HepG2 (cell line): ENCODE measurements around the gene FRMD3. TPM values are rescaled to one million over a fixed set of nuclear protein-coding genes. Genes with fewer than 3 reads are reported as not detected.

Source experiments
- BCL6 ChIP-seq: IDR thresholded peaks from 2 replicates; pipeline ENCODE4 v1.6.1; 2016; ENCODE audit warnings: missing genetic modification reagents, missing compliant biosample characterization
- CEBPG ChIP-seq: IDR thresholded peaks from 2 replicates; pipeline ENCODE4 v1.6.1; 2016
- EZH2 ChIP-seq: conservative IDR thresholded peaks from 2 replicates; pipeline ENCODE4 v1.6.1; 2012; ENCODE audit warnings: mild to moderate bottlenecking, low read depth, low read length, moderate library complexity
- FOXK1 ChIP-seq: sonication (generic); formaldehyde crosslinking; IDR thresholded peaks from 2 replicates; pipeline ENCODE4 v1.4.0; 2020; ENCODE audit warnings: low read depth, missing genetic modification reagents, borderline replicate concordance
- GABPA ChIP-seq, 2 experiments: IDR thresholded peaks; 2 replicates each; pipeline ENCODE4 v1.6.1; 2011 to 2016; ENCODE audit warnings: low read depth in 2 of 2, low read length in 1 of 2, missing biosample characterization in 1 of 2, missing genetic modification characterization in 1 of 2
- HMG20B ChIP-seq: conservative IDR thresholded peaks from 2 replicates; pipeline ENCODE4 v1.6.1; 2016; ENCODE audit warnings: missing genetic modification reagents, missing compliant biosample characterization
- HNF4G ChIP-seq, 2 experiments: sonication (generic) in 1 of 2; formaldehyde crosslinking in 1 of 2; IDR thresholded peaks; 2 replicates each; pipeline versions ENCODE4 v1.4.0 to v1.6.1; 2011 to 2020; ENCODE audit warnings: borderline replicate concordance in 2 of 2, low read depth in 2 of 2, mild to moderate bottlenecking in 2 of 2, low read length in 1 of 2, missing genetic modification reagents in 1 of 2, moderate library complexity in 1 of 2
- MIXL1 ChIP-seq: IDR thresholded peaks from 2 replicates; pipeline ENCODE4 v1.6.1; 2016
- PAXIP1 ChIP-seq: sonication (generic); formaldehyde crosslinking; conservative IDR thresholded peaks from 2 replicates; pipeline ENCODE4 v1.4.0; 2020; ENCODE audit warnings: mild to moderate bottlenecking, missing genetic modification reagents, moderate library complexity
- SOX13 ChIP-seq, 3 experiments: fragments of 450-650 bp in 1 of 3; sonication (generic) in 1 of 3; formaldehyde crosslinking in 1 of 3; IDR thresholded peaks in 2 of 3; conservative IDR thresholded peaks in 1 of 3; 2 replicates each; pipeline versions ENCODE4 v1.5.0 to v1.6.1; 2016 to 2020; ENCODE audit warnings: antibody characterized with exemption in 1 of 3, mild to moderate bottlenecking in 1 of 3, missing compliant biosample characterization in 1 of 3, missing genetic modification reagents in 1 of 3, moderate library complexity in 1 of 3
- ZGPAT ChIP-seq: IDR thresholded peaks from 2 replicates; pipeline ENCODE4 v1.6.1; 2016; ENCODE audit warnings: mild to moderate bottlenecking
- ZNF609 ChIP-seq: sonication (generic); formaldehyde crosslinking; IDR thresholded peaks from 2 replicates; pipeline ENCODE4 v1.4.0; 2020; ENCODE audit warnings: mild to moderate bottlenecking, missing genetic modification reagents, borderline replicate concordance
- polyA plus RNA-seq, 8 experiments: library from polyadenylated mRNA; depleted of rRNA in 3 of 8; stranded (reverse) in 7 of 8; unstranded in 1 of 8; fragments of >200 nt; fragmentation: Illumina TruSeq in 4 of 8; extraction: Trizol in 4 of 8; gene quantifications; 2 replicates each; pipeline versions ENCODE4 v1.2.1 to v1.2.3, GENCODE V29; 2011 to 2016; ENCODE audit warnings: low read depth in 4 of 8, missing spikeins in 1 of 8, mixed read lengths in 1 of 8; ENCODE audit not compliant: insufficient read depth in 1 of 8
- total RNA-seq, 5 experiments: library from RNA; depleted of rRNA; stranded (reverse); fragments of >200 nt; fragmentation: Illumina TruSeq; extraction: Trizol; gene quantifications; 2 replicates each; pipeline ENCODE4 v1.2.3, GENCODE V29; 2016; ENCODE audit warnings: low read depth in 1 of 5
- TF ChIP-seq, protein P1 (sequence below): IDR thresholded peaks from 2 replicates; pipeline ENCODE4 v1.6.1; 2012; ENCODE audit warnings: inconsistent platforms

The FRMD3 gene
- total and polyA plus RNA-seq, 2 of the 13 experiments (the other 11 are each of a cell fraction or from before 2014, with no cell fraction given): 3.2 to 7.7 TPM

GRCh38 chr9:83472221-83472665 is 66.0 kb downstream of the FRMD3 start (continued):
- TF ChIP-seq ZGPAT (peak; percentile 70), HMG20B (CRISPR knock-in tag) (peak; percentile 80; the same call in 1 of the 2 replicates), FOXK1 (peak; percentile 70; the same call in 1 of the 2 replicates), BCL6 (CRISPR knock-in tag) (peak; percentile 79), CEBPG (CRISPR knock-in tag) (peak; percentile 44), PAXIP1 (CRISPR knock-in tag) (peak; percentile 88), ZNF609 (CRISPR knock-in tag) (peak; percentile 56; the same call in 1 of the 2 replicates), GABPA (IDR thresholded peaks at IDR 0.05; ENCODE audit: low read depth, low read length) (no peak), GABPA (CRISPR knock-in tag; IDR thresholded peaks at IDR 0.05; ENCODE audit: low read depth) (peak; percentile 16; the same call in 1 of the 2 replicates), MIXL1 (CRISPR knock-in tag) (peak; percentile 79), HNF4G (IDR thresholded peaks at IDR 0.05; ENCODE audit: borderline replicate concordance, low read depth, low read length) (peak; percentile 68; the same call in 1 of the 2 replicates), HNF4G (CRISPR knock-in tag; IDR thresholded peaks at IDR 0.05; ENCODE audit: borderline replicate concordance, low read depth) (peak; percentile 25; the same call in 1 of the 2 replicates), EZH2 (no peak), SOX13 (IDR thresholded peaks at IDR 0.05) (peak; percentile 54; the same call in 1 of the 2 replicates), SOX13 (CRISPR knock-in tag; conservative IDR thresholded peaks at IDR 0.05 in 1 of 2, IDR thresholded peaks at IDR 0.05 in 1 of 2) (peak in 1 of 2 experiments; percentile 87; a peak in 2 of 4 replicates)
- TF ChIP-seq, protein P1, sequence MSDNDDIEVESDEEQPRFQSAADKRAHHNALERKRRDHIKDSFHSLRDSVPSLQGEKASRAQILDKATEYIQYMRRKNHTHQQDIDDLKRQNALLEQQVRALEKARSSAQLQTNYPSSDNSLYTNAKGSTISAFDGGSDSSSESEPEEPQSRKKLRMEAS: peak; percentile 42; the same call in 1 of the 2 replicates
